Cerebellar cortex (tissue), 1 donor: Measurements from ENCODE around the gene ASB12.
"Not testable (repeated sequence)": the region's sequence is repeated elsewhere in the genome, so short reads cannot be mapped to it uniquely, and the experiment has no call there.

Experiments
- DNase-seq: peaks from one replicate; pipeline ENCODE4 v3.0.0-alpha.2; 2015; ENCODE audit warnings: low spot score

Gene ASB12

DNA sequence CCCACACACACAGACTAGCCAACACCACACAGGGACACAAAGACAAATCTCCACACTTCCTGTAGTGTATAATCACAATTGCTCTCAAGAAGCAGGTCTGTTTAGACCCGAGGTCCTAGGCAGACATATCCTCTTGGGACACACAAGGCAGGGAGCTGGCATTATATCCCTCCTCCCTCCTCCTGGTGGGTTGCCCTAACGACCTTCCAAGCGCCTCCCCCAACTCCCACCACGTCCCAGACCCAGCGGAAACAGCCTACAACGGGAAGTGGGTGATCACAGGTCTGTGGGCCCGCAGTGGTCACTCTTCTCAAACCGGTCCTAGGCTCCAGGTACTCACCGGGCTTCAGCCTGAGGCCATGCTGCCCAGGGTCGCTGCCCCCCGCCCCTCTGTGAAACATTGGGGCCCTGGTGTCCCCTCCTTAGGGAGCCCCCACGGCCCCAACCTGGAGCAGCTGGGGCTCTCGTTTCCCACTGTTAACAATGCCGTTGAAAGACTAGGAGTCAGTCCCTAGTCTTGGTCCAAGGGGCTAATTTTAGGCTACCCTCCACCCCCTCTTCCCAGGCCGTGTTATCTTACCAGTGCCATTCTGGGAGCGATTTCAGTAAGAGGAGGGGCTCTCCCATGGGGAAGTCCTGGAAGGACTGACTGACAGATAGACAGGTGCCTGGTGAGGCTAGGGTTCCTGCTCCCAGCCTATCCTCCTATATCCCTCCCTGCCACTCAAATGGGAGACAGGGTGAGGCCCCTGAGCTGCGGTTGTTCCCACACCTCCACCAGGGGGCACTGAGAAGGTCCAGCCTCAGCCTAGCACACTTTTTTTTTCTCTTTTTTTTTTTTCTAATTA, at the start of gene ASB12:
Gene ASB12 (minus strand): TSS at position 485 of the 848 bp plus-strand sequence. CDS start 4,957 bp downstream, outside the sequence.
- no peak for DNase-seq

DNA sequence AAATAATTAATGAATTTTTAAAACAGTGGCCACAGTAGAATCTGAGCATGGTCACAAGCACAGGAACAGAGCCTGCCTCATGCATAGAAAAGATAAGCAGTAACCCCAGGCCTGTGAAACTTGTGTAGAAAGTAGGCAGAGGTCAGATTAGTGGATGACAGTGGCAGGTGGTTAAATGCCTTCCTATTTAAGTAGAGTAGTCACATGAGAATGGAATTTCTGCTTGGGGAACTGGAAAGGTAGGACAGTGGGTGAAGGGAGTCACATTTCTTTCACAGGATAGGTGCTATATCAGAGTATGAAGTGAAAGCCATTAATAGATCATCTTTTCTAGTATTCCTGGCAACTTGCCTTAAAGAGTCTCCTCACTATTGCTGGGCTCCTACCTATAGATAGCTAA, 34.9 kb upstream of the ASB12 start:
- no peak for DNase-seq

GRCh38 chrX:64229154-64229553, 1.3 kb downstream of the ASB12 start:
- no peak for DNase-seq

GRCh38 chrX:64218023-64218422, 12.4 kb downstream of the ASB12 start:
- DNase-seq = no peak

DNA sequence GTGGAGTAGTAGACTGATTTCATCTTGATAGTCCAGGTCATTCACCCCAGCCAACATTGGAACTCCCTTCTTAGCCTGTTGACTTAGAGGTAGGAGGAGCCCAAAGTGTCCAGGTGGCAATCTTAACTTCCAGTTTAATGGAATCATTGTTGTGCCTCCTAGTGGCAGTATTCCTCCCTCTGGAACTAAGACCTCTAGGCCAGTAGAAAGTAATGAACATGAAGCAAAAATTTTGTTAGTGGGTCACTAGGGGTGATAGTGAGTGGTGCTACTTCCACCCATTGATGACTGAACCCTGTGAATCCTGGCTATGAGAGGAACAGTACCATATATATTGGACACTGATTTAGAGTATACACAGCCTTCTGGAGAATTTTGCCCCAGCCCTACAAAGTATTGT, 16.4 kb downstream of the ASB12 start:
- not testable (repeated sequence) for DNase-seq

DNA sequence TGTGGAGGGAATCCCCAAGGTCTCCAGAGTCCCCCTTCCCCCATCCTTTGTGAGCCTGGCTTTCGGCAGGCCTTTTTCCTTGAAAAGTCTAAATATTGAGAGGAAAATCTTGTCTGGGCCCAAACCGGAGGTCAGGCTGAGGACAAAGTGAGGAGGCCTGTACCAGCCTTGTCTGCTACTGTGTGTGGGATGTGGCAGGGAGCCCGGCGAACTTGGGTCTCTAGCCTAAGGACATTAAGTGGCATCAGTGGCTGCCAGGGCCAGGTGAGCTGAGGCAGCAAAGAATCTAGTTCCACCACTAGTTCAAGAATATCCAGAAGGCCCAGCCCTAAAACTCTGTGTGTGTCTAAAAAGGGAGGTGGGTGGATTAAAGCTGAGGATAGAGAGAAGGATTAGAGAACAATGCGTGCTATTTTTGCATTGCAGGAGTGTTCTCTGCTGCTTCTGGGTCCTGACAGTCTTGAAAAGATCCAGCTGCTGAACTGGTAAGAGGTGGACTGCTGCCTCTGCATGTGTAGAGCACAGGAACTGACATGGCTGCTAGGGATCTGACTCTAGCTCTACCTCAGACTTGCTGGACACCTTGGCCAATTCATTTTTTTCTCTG, 23.7 kb downstream of the ASB12 start:
- DNase-seq = no peak

DNA sequence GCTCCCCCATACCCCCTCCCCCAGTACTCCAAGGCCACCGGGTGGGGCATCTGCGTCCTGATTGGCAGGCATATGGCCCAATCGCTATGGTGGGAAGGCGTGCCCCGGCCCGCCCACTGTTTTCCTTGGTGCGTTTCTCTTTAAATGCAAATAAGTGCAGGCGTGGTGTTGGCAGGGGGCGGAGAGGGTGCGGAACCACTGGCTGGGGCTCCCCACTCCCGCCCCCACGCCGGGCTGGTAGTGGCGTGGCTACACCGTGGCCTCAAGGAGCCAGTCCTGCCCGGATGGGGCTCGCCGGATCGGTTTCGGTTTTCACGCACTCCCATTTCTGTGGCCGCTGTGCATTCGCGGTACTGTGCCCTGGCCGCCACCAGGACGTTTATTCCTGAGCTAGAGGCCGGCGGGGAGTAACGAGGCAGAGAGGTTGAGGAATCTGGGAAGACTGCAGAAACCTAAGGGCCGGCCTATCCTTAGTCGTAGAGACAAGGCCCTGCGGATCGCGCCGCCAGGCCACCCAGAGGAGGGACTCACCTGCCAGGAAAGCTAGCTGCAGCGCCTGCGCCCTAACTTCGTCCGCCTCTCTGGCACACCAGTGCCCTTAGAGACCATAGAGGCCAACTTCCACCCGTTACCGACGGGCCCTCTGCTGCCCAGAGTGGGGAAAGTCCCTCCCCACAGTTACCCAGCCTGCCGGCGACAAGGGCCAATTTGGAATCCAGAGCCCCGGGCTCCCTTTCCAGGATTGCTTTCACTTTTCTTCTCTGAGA, 24.5 kb downstream of the ASB12 start:
- DNase-seq = peak; percentile 94

DNA sequence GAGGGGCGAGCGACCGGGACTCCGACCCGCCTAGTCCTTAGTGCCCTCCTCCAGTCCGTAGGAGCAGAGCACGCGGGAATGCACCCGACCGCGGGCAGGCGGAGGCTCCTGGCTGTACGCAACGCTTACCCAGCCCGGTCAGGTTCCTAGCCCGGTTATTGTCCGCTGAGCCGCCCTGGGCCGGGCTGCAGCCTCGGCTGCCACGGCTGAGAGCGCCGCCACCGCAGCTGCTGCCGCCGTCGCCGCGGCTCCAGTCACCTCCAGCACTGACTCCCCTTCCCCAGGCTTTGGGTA, 25.0 kb downstream of the ASB12 start, which contains the start of gene AMER1:
Gene AMER1 (minus strand): TSS at position 268 of the 294 bp plus-strand sequence. CDS start 12,422 bp downstream, outside the sequence.
- no peak for DNase-seq

- peak; percentile 35 for DNase-seq
Observed at GRCh38 chrX:64204701-64205440, 25.5 kb downstream of the ASB12 start.

DNA sequence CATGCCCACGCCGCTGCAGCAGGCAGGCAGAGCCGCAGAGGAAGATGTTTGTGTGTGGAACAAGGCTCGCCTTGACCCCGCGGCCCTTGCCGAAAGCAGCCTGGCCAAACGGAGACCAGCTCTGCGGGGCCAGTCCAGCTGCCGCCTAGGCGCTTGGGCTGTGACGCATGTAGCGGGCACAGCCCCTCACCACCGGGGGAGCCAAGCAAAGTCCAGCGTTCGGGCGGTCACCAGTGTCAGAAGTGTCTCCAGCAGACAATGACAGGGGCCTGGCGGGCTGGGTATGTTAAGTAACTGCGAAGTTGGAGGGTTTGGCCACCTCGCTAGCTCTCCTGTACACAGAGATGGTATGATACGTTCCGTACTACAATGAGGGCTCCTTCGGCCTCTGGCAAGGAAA, 26.2 kb downstream of the ASB12 start:
- DNase-seq = peak; percentile 11

GRCh38 chrX:64202808-64203325, 27.5 kb downstream of the ASB12 start:
- DNase-seq = no peak

DNA sequence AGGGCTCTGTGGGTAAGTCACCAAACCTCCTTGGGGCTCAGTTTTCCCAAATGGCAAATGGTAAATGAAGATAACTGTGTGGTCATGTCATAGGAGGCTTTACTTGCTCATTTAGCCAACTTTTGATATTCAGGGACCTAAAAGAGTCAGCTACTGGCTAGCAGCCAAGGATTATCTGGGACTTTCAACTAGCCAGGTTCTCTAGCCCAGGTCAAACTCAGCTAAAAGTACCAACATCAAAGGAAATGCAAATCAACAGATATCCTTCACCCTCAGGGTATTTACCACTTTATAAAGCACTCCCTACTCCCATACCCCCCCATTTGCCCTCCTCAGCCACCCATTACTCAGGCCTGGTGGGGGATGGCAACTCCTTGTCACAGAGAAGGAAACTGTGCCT, 32.4 kb downstream of the ASB12 start:
- DNase-seq = no peak

DNA sequence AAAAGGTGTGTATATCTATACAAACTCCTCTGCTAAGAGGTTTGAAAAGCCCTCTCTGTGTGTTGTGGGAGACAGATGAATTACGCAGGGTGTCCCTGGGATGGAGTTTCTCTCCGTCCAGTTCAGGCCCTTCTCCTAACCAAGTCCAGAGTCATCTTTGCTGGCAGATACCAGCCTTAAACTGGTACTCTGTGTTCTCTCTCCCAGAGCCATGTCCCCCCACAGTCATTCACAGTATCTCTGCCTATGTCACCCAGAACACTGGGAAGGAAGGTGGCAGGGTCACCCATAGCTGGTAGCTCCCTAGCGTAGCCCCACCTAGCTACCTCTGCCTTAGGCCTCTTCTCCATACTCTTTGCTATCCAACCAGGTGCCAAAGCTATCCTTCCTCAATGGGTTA, 33.8 kb downstream of the ASB12 start:
- DNase-seq = no peak

- DNase-seq = no peak
Observed at GRCh38 chrX:64195862-64196261, 34.5 kb downstream of the ASB12 start.

- DNase-seq = no peak
Observed at GRCh38 chrX:64192673-64193072, 37.7 kb downstream of the ASB12 start.

- DNase-seq = no peak
Observed at GRCh38 chrX:64192040-64192439, 38.4 kb downstream of the ASB12 start.

GRCh38 chrX:64191281-64192010, 39.0 kb downstream of the ASB12 start:
- no peak for DNase-seq

- DNase-seq = no peak
Observed at GRCh38 chrX:64190136-64190740, 40.2 kb downstream of the ASB12 start.

GRCh38 chrX:64188901-64189300, 41.5 kb downstream of the ASB12 start:
- no peak for DNase-seq

- DNase-seq = no peak
Observed at GRCh38 chrX:64187762-64188150, 42.7 kb downstream of the ASB12 start.
